Ishikawa (cell line): ENCODE data around the gene PTAR1.

Experiments
- CEBPB ChIP-seq: IDR thresholded peaks from 2 replicates; pipeline ENCODE4 v1.6.1; 2012
- CREB1 ChIP-seq: IDR thresholded peaks from 2 replicates; pipeline ENCODE4 v1.6.1; 2012; ENCODE audit warnings: low read depth
- EGR1 ChIP-seq: IDR thresholded peaks from 2 replicates; pipeline ENCODE4 v1.6.1; 2012
- EP300 ChIP-seq: IDR thresholded peaks from 2 replicates; pipeline ENCODE4 v1.6.1; 2012; ENCODE audit warnings: borderline replicate concordance
- FOXM1 ChIP-seq: IDR thresholded peaks from 2 replicates; pipeline ENCODE4 v1.6.1; 2012; ENCODE audit warnings: low read depth, borderline replicate concordance
- NFIC ChIP-seq: IDR thresholded peaks from 2 replicates; pipeline ENCODE4 v1.6.1; 2012
- RAD21 ChIP-seq: IDR thresholded peaks from 2 replicates; pipeline ENCODE4 v1.6.1; 2012; ENCODE audit warnings: low read depth
- TAF1 ChIP-seq: IDR thresholded peaks from 2 replicates; pipeline ENCODE4 v1.6.1; 2012; ENCODE audit warnings: low read depth, mild to moderate bottlenecking
- TCF12 ChIP-seq: IDR thresholded peaks from 2 replicates; pipeline ENCODE4 v1.6.1; 2012; ENCODE audit warnings: low read depth
- TEAD4 ChIP-seq: IDR thresholded peaks from 2 replicates; pipeline ENCODE4 v1.6.1; 2012
- YY1 ChIP-seq: IDR thresholded peaks from 2 replicates; pipeline ENCODE4 v1.6.1; 2012; ENCODE audit warnings: low read depth
- ZBTB7A ChIP-seq: IDR thresholded peaks from 2 replicates; pipeline ENCODE4 v1.6.1; 2012; ENCODE audit warnings: low read depth
- TF ChIP-seq, protein P1 (sequence below): IDR thresholded peaks from 2 replicates; pipeline ENCODE4 v1.6.1; 2012; ENCODE audit warnings: low read depth, mild to moderate bottlenecking
- TF ChIP-seq, protein P2 (sequence below): IDR thresholded peaks from 2 replicates; pipeline ENCODE4 v1.6.1; 2012
- TF ChIP-seq, protein P3 (sequence below): IDR thresholded peaks from 2 replicates; pipeline ENCODE4 v1.6.1; 2012

PTAR1 gene

DNA sequence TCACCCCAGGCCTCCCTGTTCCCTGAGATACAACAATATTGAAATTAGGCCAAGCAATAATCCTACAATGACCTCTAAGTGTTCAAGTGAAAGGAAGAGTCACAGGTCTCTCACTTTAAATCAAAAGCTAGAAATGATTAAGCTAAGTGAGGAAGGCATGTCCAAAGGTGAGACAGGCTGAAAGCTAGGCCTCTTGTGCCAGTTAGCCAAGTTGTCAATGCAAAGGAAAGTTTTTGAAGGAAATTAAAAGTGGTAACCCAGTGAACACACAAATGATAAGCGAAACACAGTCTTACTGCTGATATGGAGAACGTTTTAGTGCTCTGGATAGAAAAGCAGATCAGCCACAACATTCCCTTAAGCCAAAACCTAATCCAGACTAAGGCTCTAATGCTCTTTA lies 39.8 kb downstream of the PTAR1 start:
- TF ChIP-seq FOXM1 = no peak
- TF ChIP-seq, protein P1, sequence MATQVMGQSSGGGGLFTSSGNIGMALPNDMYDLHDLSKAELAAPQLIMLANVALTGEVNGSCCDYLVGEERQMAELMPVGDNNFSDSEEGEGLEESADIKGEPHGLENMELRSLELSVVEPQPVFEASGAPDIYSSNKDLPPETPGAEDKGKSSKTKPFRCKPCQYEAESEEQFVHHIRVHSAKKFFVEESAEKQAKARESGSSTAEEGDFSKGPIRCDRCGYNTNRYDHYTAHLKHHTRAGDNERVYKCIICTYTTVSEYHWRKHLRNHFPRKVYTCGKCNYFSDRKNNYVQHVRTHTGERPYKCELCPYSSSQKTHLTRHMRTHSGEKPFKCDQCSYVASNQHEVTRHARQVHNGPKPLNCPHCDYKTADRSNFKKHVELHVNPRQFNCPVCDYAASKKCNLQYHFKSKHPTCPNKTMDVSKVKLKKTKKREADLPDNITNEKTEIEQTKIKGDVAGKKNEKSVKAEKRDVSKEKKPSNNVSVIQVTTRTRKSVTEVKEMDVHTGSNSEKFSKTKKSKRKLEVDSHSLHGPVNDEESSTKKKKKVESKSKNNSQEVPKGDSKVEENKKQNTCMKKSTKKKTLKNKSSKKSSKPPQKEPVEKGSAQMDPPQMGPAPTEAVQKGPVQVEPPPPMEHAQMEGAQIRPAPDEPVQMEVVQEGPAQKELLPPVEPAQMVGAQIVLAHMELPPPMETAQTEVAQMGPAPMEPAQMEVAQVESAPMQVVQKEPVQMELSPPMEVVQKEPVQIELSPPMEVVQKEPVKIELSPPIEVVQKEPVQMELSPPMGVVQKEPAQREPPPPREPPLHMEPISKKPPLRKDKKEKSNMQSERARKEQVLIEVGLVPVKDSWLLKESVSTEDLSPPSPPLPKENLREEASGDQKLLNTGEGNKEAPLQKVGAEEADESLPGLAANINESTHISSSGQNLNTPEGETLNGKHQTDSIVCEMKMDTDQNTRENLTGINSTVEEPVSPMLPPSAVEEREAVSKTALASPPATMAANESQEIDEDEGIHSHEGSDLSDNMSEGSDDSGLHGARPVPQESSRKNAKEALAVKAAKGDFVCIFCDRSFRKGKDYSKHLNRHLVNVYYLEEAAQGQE = no peak
- TF ChIP-seq CREB1 = no peak
- no peak for TF ChIP-seq YY1
- no peak for TF ChIP-seq CEBPB
- TF ChIP-seq, protein P2, sequence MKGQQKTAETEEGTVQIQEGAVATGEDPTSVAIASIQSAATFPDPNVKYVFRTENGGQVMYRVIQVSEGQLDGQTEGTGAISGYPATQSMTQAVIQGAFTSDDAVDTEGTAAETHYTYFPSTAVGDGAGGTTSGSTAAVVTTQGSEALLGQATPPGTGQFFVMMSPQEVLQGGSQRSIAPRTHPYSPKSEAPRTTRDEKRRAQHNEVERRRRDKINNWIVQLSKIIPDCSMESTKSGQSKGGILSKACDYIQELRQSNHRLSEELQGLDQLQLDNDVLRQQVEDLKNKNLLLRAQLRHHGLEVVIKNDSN = no peak
- TF ChIP-seq TCF12 = no peak
- no peak for TF ChIP-seq EP300
- TF ChIP-seq EGR1 = no peak
- TF ChIP-seq ZBTB7A = no peak

DNA sequence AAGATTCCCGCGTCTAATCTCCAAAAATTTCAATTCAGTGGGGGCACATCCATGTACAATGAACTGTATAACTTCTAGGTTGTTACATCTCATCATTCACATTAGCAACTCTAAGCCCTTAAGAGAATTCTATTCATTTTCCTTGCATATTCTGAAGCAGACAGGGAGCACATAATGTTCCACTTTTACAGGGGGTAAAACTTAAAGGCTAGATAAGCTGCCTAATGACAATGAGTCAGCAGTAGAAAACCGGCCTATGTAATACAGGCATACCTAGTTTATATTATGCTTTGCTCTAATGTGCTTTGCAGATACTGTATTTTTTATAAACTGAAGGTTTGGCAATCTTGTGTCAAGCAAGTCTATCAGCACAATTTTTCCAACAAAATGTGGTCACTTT lies 40.4 kb downstream of the PTAR1 start:
- TF ChIP-seq ZBTB7A (no peak), YY1 (no peak), EGR1 (no peak), RAD21 (no peak), FOXM1 (no peak), TCF12 (no peak), CREB1 (no peak), TAF1 (no peak), EP300 (no peak), TEAD4 (no peak)
- TF ChIP-seq, protein P1 = no peak

DNA sequence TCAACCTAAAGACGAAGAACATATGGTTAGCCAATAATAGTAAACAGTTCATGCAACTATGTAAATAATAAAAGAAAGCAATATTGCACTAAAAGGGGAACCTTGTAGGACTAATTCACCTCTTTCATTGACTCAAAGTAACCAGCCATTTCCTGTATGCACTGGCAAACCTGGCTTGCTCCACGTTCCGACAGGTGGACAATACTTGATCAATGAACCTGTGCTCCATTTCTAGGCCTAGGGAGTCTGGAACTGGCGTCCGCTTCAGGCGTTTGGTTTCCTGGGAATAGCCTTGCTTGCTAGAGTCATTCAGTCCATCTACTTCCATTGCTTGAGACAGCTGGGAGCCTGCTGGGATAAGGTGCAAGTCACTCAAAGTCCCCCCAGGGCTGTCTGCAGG lies 41.6 kb downstream of the PTAR1 start:
- TF ChIP-seq EGR1 (no peak), EP300 (no peak), TAF1 (no peak)

DNA sequence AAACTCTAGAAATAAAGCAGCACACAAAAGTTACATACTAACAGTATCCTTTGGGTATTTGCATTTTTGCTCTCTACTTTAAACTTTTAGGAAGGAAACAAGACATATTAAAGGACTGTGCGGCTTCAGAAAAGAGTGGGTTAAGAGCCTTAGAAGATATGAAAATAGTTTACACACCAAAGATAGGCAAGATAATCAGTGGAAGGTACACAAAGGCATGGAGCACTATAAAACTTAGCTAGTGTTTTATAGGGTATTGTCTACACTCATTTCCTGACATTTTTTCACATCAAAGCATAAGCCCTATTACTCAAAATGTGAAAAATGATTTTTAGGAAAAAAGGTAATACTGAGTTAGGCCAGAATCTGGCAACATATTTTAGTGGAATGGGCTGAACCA lies 44.0 kb downstream of the PTAR1 start:
- TF ChIP-seq YY1 = no peak
- no peak for TF ChIP-seq NFIC
- no peak for TF ChIP-seq CREB1
- TF ChIP-seq FOXM1 = no peak
- TF ChIP-seq TEAD4 = no peak
- TF ChIP-seq, protein P1 = no peak
- no peak for TF ChIP-seq RAD21
- TF ChIP-seq CEBPB = no peak
- TF ChIP-seq EGR1 = no peak
- no peak for TF ChIP-seq TCF12
- no peak for TF ChIP-seq ZBTB7A

DNA sequence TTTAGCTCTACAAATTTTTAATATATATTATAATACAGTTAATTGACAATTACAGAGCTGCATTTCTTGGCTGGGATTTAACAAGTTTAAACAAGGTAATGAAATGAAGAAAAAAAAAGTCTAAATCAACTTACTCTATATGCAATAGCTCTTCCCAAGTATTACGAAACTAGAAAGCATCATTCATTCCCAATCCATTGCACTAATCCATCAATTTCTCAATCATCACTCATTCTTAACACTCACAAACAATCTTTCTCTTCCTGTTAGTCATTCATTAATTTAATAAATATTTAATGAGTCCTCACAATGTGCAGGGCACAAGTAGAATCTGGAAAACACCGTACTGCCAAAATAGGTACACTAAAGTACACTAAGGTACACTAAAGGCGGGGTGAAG lies 44.7 kb downstream of the PTAR1 start:
- no peak for TF ChIP-seq RAD21

DNA sequence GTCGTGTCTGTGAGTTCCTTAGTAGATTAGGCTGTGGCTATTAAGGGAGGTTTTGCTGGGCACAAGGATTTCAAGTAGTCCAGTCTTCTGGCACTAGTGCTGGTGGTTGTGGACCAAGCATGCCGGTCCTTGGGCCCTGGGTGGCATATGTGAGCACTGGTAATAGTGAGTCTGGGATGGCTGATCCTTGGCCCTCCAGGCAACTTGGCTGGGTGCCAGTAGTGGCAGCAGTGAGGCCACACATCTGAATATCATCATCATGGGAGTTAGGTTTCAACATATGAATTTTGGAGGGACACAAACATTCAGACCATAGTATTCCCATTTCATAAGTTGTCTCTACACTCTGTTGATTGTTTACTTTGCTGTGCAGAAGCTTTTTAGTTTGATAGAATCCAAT lies 62.3 kb downstream of the PTAR1 start:
- TF ChIP-seq FOXM1 (no peak), CEBPB (no peak), ZBTB7A (no peak), TCF12 (no peak), YY1 (no peak), CREB1 (no peak), EP300 (no peak), NFIC (no peak), TAF1 (no peak), TEAD4 (no peak), RAD21 (no peak), EGR1 (no peak)
- TF ChIP-seq, protein P1 = no peak
- TF ChIP-seq, protein P3, sequence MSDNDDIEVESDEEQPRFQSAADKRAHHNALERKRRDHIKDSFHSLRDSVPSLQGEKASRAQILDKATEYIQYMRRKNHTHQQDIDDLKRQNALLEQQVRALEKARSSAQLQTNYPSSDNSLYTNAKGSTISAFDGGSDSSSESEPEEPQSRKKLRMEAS = no peak
- TF ChIP-seq, protein P2 = no peak
